Smooth muscle cell (in vitro differentiated cells): ENCODE data around the gene TMEM18. TPM values are rescaled to one million over a fixed set of nuclear protein-coding genes. Genes with fewer than 3 reads are reported as not detected.

ENCODE experiments used
- DNase-seq: peaks from one replicate; lab custom pipeline; 2025; ENCODE audit not compliant: unreplicated experiment; lab: John Stamatoyannopoulos, UW
- H2AFZ ChIP-seq: fragments of 200-600 bp; sonication (generic); 2 replicates; pipeline ENCODE4 v1.6.0; 2016; ENCODE audit warnings: antibody characterized with exemption, low read depth, mild to moderate bottlenecking
- H3F3A ChIP-seq: fragments of 200-600 bp; sonication (generic); 2 replicates; pipeline ENCODE4 v1.6.0; 2017; ENCODE audit warnings: antibody characterized with exemption, low read depth
- H3K27ac ChIP-seq: fragments of 200-600 bp; sonication (generic); 2 replicates; pipeline ENCODE4 v1.5.1; 2016; ENCODE audit warnings: low read depth, mild to moderate bottlenecking
- H3K27me3 ChIP-seq: fragments of 200-600 bp; sonication (generic); 2 replicates; pipeline ENCODE4 v1.6.1; 2016; ENCODE audit warnings: low read depth, mild to moderate bottlenecking
- H3K36me3 ChIP-seq: fragments of 200-600 bp; sonication (generic); 2 replicates; pipeline ENCODE4 v1.5.1; 2016; ENCODE audit warnings: low read depth
- H3K4me1 ChIP-seq: fragments of 200-600 bp; sonication (generic); 2 replicates; pipeline ENCODE4 v1.5.1; 2016; ENCODE audit warnings: low read depth
- H3K4me2 ChIP-seq: fragments of 200-600 bp; sonication (generic); 2 replicates; pipeline ENCODE4 v1.6.0; 2016; ENCODE audit warnings: mild to moderate bottlenecking
- H3K4me3 ChIP-seq: fragments of 200-600 bp; sonication (generic); 2 replicates; pipeline ENCODE4 v1.5.1; 2016; ENCODE audit warnings: mild to moderate bottlenecking
- H3K79me2 ChIP-seq: fragments of 200-600 bp; sonication (generic); 2 replicates; pipeline ENCODE4 v1.6.0; 2016; ENCODE audit warnings: low read depth, mild to moderate bottlenecking
- H3K9ac ChIP-seq: fragments of 200-600 bp; sonication (generic); 2 replicates; pipeline ENCODE4 v1.6.0; 2016; ENCODE audit warnings: low read depth
- H3K9me3 ChIP-seq: fragments of 200-600 bp; sonication (generic); replicated peaks from 2 replicates; pipeline ENCODE4 v1.5.1; 2016; ENCODE audit warnings: low read depth
- H4K20me1 ChIP-seq: fragments of 200-600 bp; sonication (generic); 2 replicates; pipeline ENCODE4 v1.6.0; 2016; ENCODE audit warnings: low read depth
- CTCF ChIP-seq: fragments of 200-600 bp; sonication (generic); IDR thresholded peaks from 2 replicates; pipeline ENCODE4 v1.5.1; 2017; ENCODE audit warnings: borderline replicate concordance, mild to moderate bottlenecking, antibody characterized with exemption; ENCODE audit not compliant: insufficient read depth, poor library complexity, severe bottlenecking
- WGBS: methylation state at CpG from one replicate; pipeline ENCODE4 v1.1.7; 2016; ENCODE audit warnings: low lambda C conversion rate; 5-methylcytosine and 5-hydroxymethylcytosine counted together
- polyA plus RNA-seq: library from polyadenylated mRNA; unstranded; fragments of >200 nt; fragmentation: Nextera tagmentation; extraction: Ambion mirVana; gene quantifications from 2 replicates; pipeline ENCODE4 v1.2.1, GENCODE V29; 2016
- total RNA-seq: library from RNA; depleted of rRNA; stranded (reverse); fragments of >200 nt; gene quantifications from 2 replicates; pipeline ENCODE4 v1.2.3, GENCODE V29; 2014

Gene TMEM18
- total and polyA plus RNA-seq, 2 experiments from 2014 or later: 18.3 to 29.1 TPM

GRCh38 chr2:643334-643733 is 33.9 kb downstream of the TMEM18 start:
- H3K4me1 ChIP-seq: no peaks in the 10 kb centered on the region
- H3K36me3 ChIP-seq: no peaks in the 10 kb centered on the region
- 90% methylated on average over 10 of the region's 10 CpGs for WGBS

GRCh38 chr2:641872-642815 is 35.1 kb downstream of the TMEM18 start:
- no peaks in the 10 kb centered on the region for H3K9me3 ChIP-seq
- TF ChIP-seq CTCF: no peak
- no peak overlapping the region for H3K9ac ChIP-seq
- no peak overlapping the region for H3K4me3 ChIP-seq
- no peaks in the 10 kb centered on the region for H4K20me1 ChIP-seq
- H3K4me2 ChIP-seq: no peak overlapping the region
- H3K27me3 ChIP-seq: peaks cover 7% of the 10 kb centered on the region
- no peaks in the 10 kb centered on the region for H3K36me3 ChIP-seq
- H3K4me1 ChIP-seq: no peaks in the 10 kb centered on the region
- H3F3A ChIP-seq: no peaks in the 10 kb centered on the region
- 89% methylated on average over 35 of the region's 35 CpGs for WGBS
- no peaks in the 10 kb centered on the region for H3K79me2 ChIP-seq
- H2AFZ ChIP-seq: no peak overlapping the region
- no peak overlapping the region for H3K27ac ChIP-seq
- no peak for DNase-seq

More at GRCh38 chr2:643334-643733, 33.9 kb downstream of the TMEM18 start:
- TF ChIP-seq CTCF: no peak
- H3F3A ChIP-seq: no peaks in the 10 kb centered on the region
- DNase-seq: no peak
- H3K4me2 ChIP-seq: no peak overlapping the region
- no peak overlapping the region for H2AFZ ChIP-seq
- H3K4me3 ChIP-seq: no peak overlapping the region
- H4K20me1 ChIP-seq: no peaks in the 10 kb centered on the region
- peaks cover 7% of the 10 kb centered on the region for H3K27me3 ChIP-seq
- H3K27ac ChIP-seq: no peak overlapping the region
- H3K9ac ChIP-seq: no peak overlapping the region
- no peaks in the 10 kb centered on the region for H3K79me2 ChIP-seq
- no peaks in the 10 kb centered on the region for H3K9me3 ChIP-seq

- no peak overlapping the region for H3K4me3 ChIP-seq
- H2AFZ ChIP-seq: no peak overlapping the region
- H3K9ac ChIP-seq: no peak overlapping the region
- no peaks in the 10 kb centered on the region for H3K36me3 ChIP-seq
- WGBS: 70% methylated on average over 9 of the region's 9 CpGs
- no peaks in the 10 kb centered on the region for H3F3A ChIP-seq
- no peaks in the 10 kb centered on the region for H3K9me3 ChIP-seq
- H4K20me1 ChIP-seq: no peaks in the 10 kb centered on the region
- H3K27ac ChIP-seq: no peak overlapping the region
- no peaks in the 10 kb centered on the region for H3K79me2 ChIP-seq
- peaks cover 7% of the 10 kb centered on the region for H3K27me3 ChIP-seq
- H3K4me1 ChIP-seq: no peaks in the 10 kb centered on the region
- DNase-seq: no peak
- TF ChIP-seq CTCF: no peak
- no peak overlapping the region for H3K4me2 ChIP-seq
These were observed 35.9 kb downstream of the TMEM18 start for GRCh38 chr2:641164-641871.
